Right lobe of liver (tissue), 6 donors: ENCODE data around the gene RBM18. TPM values are rescaled to one million over a fixed set of nuclear protein-coding genes. Genes with fewer than 3 reads are reported as not detected.

Experiments used
- ATAC-seq, 4 donors: fragments of 200-7000 bp; cut with Tn5 transposase; one replicate each; pipeline ENCODE4 v1.9.1; 2020; ENCODE audit warnings: mild to moderate bottlenecking in 4 of 4, moderate library complexity in 4 of 4
- DNase-seq, 3 donors: peaks; one replicate each; pipeline ENCODE4 v3.0.0-alpha.2; 2020
- H3K27ac ChIP-seq, 3 donors: fragments of 200-600 bp; one replicate each; pipeline ENCODE4 v1.8.0; 2022
- H3K27me3 ChIP-seq, 2 donors: fragments of 200-600 bp; one replicate each; pipeline ENCODE4 v1.8.0; 2022
- H3K36me3 ChIP-seq, 4 donors: fragments of 200-600 bp; sonication (generic) in 1 of 4; one replicate each; pipeline versions ENCODE4 v1.5.1 to v1.8.0; 2017 to 2022; ENCODE audit warnings: control low read depth in 1 of 4
- H3K4me1 ChIP-seq, 4 donors: fragments of 200-600 bp; sonication (generic) in 1 of 4; one replicate each; pipeline versions ENCODE4 v1.5.1 to v1.8.0; 2017 to 2022; ENCODE audit warnings: control low read depth in 1 of 4
- H3K4me3 ChIP-seq, 3 donors: fragments of 200-600 bp; one replicate each; pipeline ENCODE4 v1.8.0; 2022
- H3K9me3 ChIP-seq, 4 donors: fragments of 200-600 bp; sonication (generic) in 1 of 4; one replicate each; pipeline versions ENCODE4 v1.5.1 to v1.8.0; 2017 to 2022; ENCODE audit warnings: control low read depth in 1 of 4
- POLR2A ChIP-seq: fragments of 450-650 bp; IDR thresholded peaks from one replicate; pipeline ENCODE4 v1.6.1; 2017; ENCODE audit warnings: antibody characterized with exemption, mild to moderate bottlenecking
- WGBS: methylation state at CpG from one replicate; pipeline ENCODE4 v1.1.6; 2018; ENCODE audit warnings: low coverage, low lambda C conversion rate; ENCODE audit not compliant: insufficient coverage; ENCODE audit errors: missing lambda C conversion rate; 5-methylcytosine and 5-hydroxymethylcytosine counted together
- intact Hi-C, 2 donors: fragments of 100-400 bp; cut with DNase I; formaldehyde crosslinking; loops; one replicate each; pipeline versions ENCODE4 v1.11.2 to v1.14.1; 2022
- total RNA-seq, 6 experiments: library from RNA; depleted of rRNA in 2 of 6; stranded (reverse); fragments of >200 nt in 2 of 6; fragmentation: NEBNext Ultra II Directional in 3 of 6; extraction: Animal tissue kit (Norgen Biotek cat#: 25700) in 3 of 6; gene quantifications; one replicate each; pipeline versions ENCODE4 v1.1.0 to v1.2.4, GENCODE V29; 2016 to 2023
- TF ChIP-seq, protein P1 (sequence below), 4 donors: fragments of 200-600 bp in 3 of 4; fragments of 450-650 bp in 1 of 4; IDR thresholded peaks; one replicate each; pipeline versions ENCODE4 v1.5.1 to v1.8.0; 2016 to 2022; ENCODE audit warnings: antibody characterized with exemption in 4 of 4, mild to moderate bottlenecking in 2 of 4
- donor health status: DM: no; HTN: yes; CAD: no.
- donor health status: DM: no; HTN: no; CAD: no.
- donor health status: DM: no; HTN: no; CAD: no.
- donor health status: DM: no; HTN: yes; CAD: no.
- donor health status: DM: no; HTN: yes; CAD: no.

Gene RBM18
- total RNA-seq, 6 experiments from 2014 or later: 3.4 to 9.3 (median 8.7) TPM

- intact Hi-C loops: no loop called here
- H3K36me3 ChIP-seq: no peaks in the 10 kb centered on the region
- ATAC-seq: no peak
- DNase-seq: no peak
- H3K27ac ChIP-seq: no peak overlapping the region
- H3K4me1 ChIP-seq: peaks cover 0 to 27% (median 0%) of the 10 kb centered on the region in 4 donors
- H3K4me3 ChIP-seq: peak overlapping the region in 1 of 3 donors; percentile 1
- peaks cover 7 to 41% of the 10 kb centered on the region in 2 donors for H3K27me3 ChIP-seq
- H3K9me3 ChIP-seq: no peaks in the 10 kb centered on the region
- 41% methylated on average over 13 of the region's 51 CpGs for WGBS
- no peak for TF ChIP-seq POLR2A
- TF ChIP-seq, protein P1, sequence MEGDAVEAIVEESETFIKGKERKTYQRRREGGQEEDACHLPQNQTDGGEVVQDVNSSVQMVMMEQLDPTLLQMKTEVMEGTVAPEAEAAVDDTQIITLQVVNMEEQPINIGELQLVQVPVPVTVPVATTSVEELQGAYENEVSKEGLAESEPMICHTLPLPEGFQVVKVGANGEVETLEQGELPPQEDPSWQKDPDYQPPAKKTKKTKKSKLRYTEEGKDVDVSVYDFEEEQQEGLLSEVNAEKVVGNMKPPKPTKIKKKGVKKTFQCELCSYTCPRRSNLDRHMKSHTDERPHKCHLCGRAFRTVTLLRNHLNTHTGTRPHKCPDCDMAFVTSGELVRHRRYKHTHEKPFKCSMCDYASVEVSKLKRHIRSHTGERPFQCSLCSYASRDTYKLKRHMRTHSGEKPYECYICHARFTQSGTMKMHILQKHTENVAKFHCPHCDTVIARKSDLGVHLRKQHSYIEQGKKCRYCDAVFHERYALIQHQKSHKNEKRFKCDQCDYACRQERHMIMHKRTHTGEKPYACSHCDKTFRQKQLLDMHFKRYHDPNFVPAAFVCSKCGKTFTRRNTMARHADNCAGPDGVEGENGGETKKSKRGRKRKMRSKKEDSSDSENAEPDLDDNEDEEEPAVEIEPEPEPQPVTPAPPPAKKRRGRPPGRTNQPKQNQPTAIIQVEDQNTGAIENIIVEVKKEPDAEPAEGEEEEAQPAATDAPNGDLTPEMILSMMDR (IDR thresholded peaks at IDR 0.05): no peak
Observed at GRCh38 chr9:122225312-122226141, 39.1 kb downstream of the RBM18 start.

DNA sequence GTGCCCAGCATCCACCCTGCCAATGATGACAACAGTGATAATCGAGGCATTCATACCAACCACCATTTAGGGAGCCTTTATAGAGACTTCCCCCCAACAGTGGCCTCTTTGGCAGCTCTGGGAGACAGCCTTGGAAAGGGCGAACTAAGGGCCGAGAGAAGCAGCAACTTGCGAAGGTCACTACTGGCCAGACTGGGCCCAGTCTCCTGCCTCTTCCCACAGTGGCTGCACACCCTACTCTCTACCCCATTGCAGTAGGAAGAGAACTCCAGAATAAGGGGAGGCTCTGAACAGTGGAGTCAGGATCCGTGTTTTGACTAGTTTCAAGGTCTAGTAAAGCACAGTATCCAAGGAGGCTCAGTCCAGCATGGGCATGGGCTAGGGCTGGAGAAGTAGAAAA, 41.2 kb downstream of the RBM18 start:
- Histone ChIP-seq H3K36me3 (no peaks in the 10 kb centered on the region), H3K9me3 (no peaks in the 10 kb centered on the region), H3K4me3 (no peak overlapping the region), H3K27me3 (peaks cover 14 to 50% of the 10 kb centered on the region in 2 donors), H3K27ac (no peak overlapping the region), H3K4me1 (peaks cover 0 to 37% (median 0%) of the 10 kb centered on the region in 4 donors)
- DNase-seq: no peak
- intact Hi-C loops: no loop called here
- TF ChIP-seq, protein P1 (IDR thresholded peaks at IDR 0.05): no peak
- TF ChIP-seq POLR2A: no peak
- ATAC-seq: no peak
- WGBS: 79% methylated on average over 4 of the region's 5 CpGs

GRCh38 chr9:122222791-122223190, 41.8 kb downstream of the RBM18 start:
- H3K4me1 ChIP-seq: peaks cover 0 to 32% (median 0%) of the 10 kb centered on the region in 4 donors
- H3K27ac ChIP-seq: no peak overlapping the region
- TF ChIP-seq, protein P1 (IDR thresholded peaks at IDR 0.05): no peak
- TF ChIP-seq POLR2A: no peak
- H3K36me3 ChIP-seq: no peaks in the 10 kb centered on the region
- intact Hi-C loops: no loop called here
- DNase-seq (no peak), ATAC-seq (no peak)
- H3K9me3 ChIP-seq: no peaks in the 10 kb centered on the region
- H3K4me3 ChIP-seq: no peak overlapping the region
- WGBS: 4% methylated on average over 4 of the region's 5 CpGs
- H3K27me3 ChIP-seq: peaks cover 14 to 49% of the 10 kb centered on the region in 2 donors

DNA sequence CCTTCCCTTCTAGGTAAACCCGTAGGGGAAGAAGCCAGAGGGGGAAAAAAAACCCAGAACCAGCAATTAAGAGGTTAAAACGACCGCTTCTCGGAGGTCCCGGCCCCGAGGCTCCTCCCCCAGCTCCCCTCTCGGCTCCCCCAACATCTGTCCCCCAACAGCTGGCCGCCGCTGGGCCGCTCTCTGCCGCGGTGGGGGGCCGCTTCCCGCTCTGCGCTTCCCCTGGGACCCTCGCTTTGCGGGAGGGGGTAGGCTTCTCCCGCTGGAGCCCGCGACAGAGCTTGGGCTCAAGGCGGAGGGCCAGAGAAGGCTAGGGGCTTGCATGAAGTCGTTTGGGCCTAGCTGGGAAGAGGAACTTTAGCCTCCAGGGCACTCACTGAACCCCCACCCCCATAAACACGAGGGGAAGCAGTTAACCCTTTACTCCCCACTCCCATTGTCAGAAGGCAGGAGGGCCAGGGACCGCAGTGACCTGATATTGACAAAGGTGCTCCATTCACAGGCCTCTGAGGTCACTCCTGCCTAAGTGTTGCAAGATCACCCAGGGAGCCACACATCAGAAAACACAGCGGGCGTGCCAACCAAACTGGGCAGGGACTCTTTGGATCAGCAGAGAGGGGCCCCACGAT, 43.3 kb downstream of the RBM18 start:
- peak; percentile 38 to 81 (median 58) for ATAC-seq
- intact Hi-C loops: no loop called here
- Histone ChIP-seq H3K9me3 (no peaks in the 10 kb centered on the region), H3K27ac (no peak overlapping the region), H3K27me3 (peaks cover 14 to 57% of the 10 kb centered on the region in 2 donors), H3K4me3 (no peak overlapping the region), H3K36me3 (no peaks in the 10 kb centered on the region), H3K4me1 (peaks cover 0 to 17% (median 0%) of the 10 kb centered on the region in 4 donors)
- WGBS: 12% methylated on average over 13 of the region's 27 CpGs
- DNase-seq: no peak
- TF ChIP-seq, protein P1 (IDR thresholded peaks at IDR 0.05): no peak
- no peak for TF ChIP-seq POLR2A
